Measurements from ENCODE around the gene EVPL. TPM values are rescaled to one million over a fixed set of nuclear protein-coding genes. Genes with fewer than 3 reads are reported as not detected.

EVPL gene
- total RNA-seq, 1 experiment from 2014 or later, result not detected

GRCh38 chr17:76017481-76018339 lies 9.4 kb downstream of the EVPL start:
- no peak for DNase-seq (ENCODE audit: low spot score)

- no peak for DNase-seq (ENCODE audit: low spot score)
Observed at GRCh38 chr17:76014925-76015261, 12.2 kb downstream of the EVPL start.

GRCh38 chr17:76014100-76014924 lies 12.8 kb downstream of the EVPL start:
- DNase-seq (ENCODE audit: low spot score), result peak; percentile 61

GRCh38 chr17:76013377-76013932 lies 13.7 kb downstream of the EVPL start:
- DNase-seq (ENCODE audit: low spot score), result no peak

- no peak for DNase-seq (ENCODE audit: low spot score)
Observed at GRCh38 chr17:76011951-76012350, 15.2 kb downstream of the EVPL start.

GRCh38 chr17:76009969-76010661 lies 17.0 kb downstream of the EVPL start:
- DNase-seq (ENCODE audit: low spot score), result no peak

- no peak for DNase-seq (ENCODE audit: low spot score)
Observed at GRCh38 chr17:76009447-76009846, 17.7 kb downstream of the EVPL start.

- DNase-seq (ENCODE audit: low spot score), result no peak
Observed at GRCh38 chr17:76008630-76009425, 18.3 kb downstream of the EVPL start.

- DNase-seq (ENCODE audit: low spot score), result no peak
Observed at GRCh38 chr17:76008208-76008607, 18.9 kb downstream of the EVPL start.

- DNase-seq (ENCODE audit: low spot score), result no peak
Observed at GRCh38 chr17:76007850-76008165, 19.3 kb downstream of the EVPL start.

- no peak for DNase-seq (ENCODE audit: low spot score)
Observed at GRCh38 chr17:76007131-76007849, 19.8 kb downstream of the EVPL start.

GRCh38 chr17:76005263-76006149 lies 21.6 kb downstream of the EVPL start:
- no peak for DNase-seq (ENCODE audit: low spot score)

- no peak for DNase-seq (ENCODE audit: low spot score)
Observed at GRCh38 chr17:76004750-76005262, 22.3 kb downstream of the EVPL start.

- no peak for DNase-seq (ENCODE audit: low spot score)
Observed at GRCh38 chr17:76003915-76004314, 23.2 kb downstream of the EVPL start.

- DNase-seq (ENCODE audit: low spot score), result no peak
Observed at GRCh38 chr17:76002100-76002499, 25.0 kb downstream of the EVPL start.

- DNase-seq (ENCODE audit: low spot score), result no peak
Observed at GRCh38 chr17:76000755-76001521, 26.2 kb downstream of the EVPL start, which contains the start of gene CDK3. Gene CDK3 (plus strand): TSS chr17:76000855. CDS start chr17:76001426, 571 bp downstream.

GRCh38 chr17:76000016-76000754 lies 26.9 kb downstream of the EVPL start:
- no peak for DNase-seq (ENCODE audit: low spot score)

GRCh38 chr17:75998327-75998795 lies 28.7 kb downstream of the EVPL start:
- DNase-seq (ENCODE audit: low spot score), result no peak
